Right renal pelvis (tissue), 4 donors: Measurements from ENCODE around the gene DYSF. TPM values are rescaled to one million over a fixed set of nuclear protein-coding genes. Genes with fewer than 3 reads are reported as not detected.
"Not testable (repeated sequence)": the region's sequence is repeated elsewhere in the genome, so short reads cannot be mapped to it uniquely, and the experiment has no call there.

Source experiments
- DNase-seq, 4 donors: peaks; one replicate each; pipeline ENCODE4 v3.0.0-alpha.2; 2013; ENCODE audit warnings: low read depth in 4 of 4, low spot score in 3 of 4, missing footprints in 1 of 4
- polyA plus RNA-seq, 4 donors: library from polyadenylated mRNA; unstranded; fragments of 120-200 nt; gene quantifications; one replicate each; pipeline ENCODE4 v1.2.1, GENCODE V29; 2013; ENCODE audit not compliant: insufficient read length in 4 of 4

DYSF gene
- 10 to 100 TPM; 17.1 to 22.6 (median 18.4) TPM for polyA plus RNA-seq

DNA sequence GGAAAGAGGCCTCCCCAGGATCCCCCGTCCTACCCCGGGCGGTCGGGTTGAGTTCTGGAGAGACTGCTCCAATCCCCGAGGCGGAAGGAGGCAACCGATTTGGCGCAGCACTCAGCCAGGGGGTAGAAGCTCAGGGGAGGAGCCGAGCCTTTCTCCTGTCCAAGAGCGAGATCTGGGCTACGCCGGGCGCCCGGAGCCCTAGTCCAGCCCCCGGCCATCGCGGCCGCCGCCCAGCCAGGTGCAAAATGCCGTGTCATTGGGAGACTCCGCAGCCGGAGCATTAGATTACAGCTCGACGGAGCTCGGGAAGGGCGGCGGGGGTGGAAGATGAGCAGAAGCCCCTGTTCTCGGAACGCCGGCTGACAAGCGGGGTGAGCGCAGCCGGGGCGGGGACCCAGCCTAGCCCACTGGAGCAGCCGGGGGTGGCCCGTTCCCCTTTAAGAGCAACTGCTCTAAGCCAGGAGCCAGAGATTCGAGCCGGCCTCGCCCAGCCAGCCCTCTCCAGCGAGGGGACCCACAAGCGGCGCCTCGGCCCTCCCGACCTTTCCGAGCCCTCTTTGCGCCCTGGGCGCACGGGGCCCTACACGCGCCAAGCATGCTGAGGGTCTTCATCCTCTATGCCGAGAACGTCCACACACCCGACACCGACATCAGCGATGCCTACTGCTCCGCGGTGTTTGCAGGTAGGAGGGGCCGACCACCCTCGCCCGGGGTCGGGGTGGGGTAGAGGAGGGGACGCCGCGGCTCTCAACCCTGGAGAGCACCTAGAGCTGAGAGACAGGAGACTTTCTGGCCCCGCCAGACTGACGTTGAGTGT lies at the start of gene DYSF:
DYSF (plus strand) TSS at position 158 of the 817 bp plus-strand sequence.
- no peak for DNase-seq

DNA sequence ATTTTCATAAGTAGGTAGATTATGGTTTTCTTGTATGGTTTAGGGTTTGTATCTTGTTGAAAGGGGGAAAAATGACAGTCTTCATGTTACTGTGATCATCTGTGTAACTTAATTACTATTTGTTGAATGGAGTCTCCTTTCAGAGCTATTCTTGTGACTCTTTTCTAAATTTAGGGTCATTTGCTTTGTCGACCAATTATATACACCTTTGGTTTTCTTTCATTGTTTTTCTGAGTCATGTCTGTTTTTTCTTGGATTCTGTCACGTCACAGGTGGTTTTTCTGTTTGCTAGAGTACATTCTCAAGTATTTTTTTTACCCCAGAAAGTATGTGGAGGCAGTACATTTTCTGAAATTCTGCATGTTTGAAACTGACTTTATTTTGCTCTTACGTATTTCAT lies 43.8 kb upstream of the DYSF start:
- no peak for DNase-seq

DNA sequence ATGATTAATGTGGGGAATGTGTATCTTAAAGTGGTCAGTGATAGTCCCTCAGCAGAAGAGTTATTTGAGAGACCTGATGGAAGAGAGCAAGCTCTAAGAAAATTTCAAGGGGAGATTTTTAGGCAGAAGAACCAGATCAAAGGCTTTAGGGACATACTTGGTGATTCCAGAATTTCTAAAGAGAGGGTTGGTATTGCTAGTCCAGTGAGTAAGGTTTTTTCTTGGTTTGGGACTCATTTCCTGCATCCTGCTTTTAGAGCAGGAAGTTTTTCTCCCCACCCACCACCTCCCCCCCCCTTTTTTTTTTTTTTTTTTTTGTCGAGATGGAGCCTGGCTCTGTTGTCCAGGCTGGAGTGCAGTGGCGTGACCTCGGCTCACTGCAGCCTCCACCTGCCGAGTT lies 42.7 kb upstream of the DYSF start:
- DNase-seq: no peak

DNA sequence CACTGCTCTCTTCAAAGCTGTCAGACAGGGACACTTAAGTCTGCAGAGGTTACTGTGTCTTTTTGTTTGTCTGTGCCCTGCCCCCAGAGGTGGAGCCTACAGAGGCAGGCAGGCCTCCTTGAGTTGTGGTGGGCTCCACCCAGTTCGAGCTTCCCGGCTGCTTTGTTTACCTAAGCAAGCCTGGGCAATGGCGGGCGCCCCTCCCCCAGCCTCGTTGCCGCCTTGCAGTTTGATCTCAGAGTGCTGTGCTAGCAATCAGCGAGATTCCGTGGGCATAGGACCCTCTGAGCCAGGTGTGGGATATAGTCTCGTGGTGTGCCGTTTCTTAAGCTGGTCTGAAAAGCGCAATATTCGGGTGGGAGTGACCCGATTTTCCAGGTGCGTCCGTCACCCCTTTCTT lies 36.5 kb upstream of the DYSF start:
- not testable (repeated sequence) for DNase-seq

DNA sequence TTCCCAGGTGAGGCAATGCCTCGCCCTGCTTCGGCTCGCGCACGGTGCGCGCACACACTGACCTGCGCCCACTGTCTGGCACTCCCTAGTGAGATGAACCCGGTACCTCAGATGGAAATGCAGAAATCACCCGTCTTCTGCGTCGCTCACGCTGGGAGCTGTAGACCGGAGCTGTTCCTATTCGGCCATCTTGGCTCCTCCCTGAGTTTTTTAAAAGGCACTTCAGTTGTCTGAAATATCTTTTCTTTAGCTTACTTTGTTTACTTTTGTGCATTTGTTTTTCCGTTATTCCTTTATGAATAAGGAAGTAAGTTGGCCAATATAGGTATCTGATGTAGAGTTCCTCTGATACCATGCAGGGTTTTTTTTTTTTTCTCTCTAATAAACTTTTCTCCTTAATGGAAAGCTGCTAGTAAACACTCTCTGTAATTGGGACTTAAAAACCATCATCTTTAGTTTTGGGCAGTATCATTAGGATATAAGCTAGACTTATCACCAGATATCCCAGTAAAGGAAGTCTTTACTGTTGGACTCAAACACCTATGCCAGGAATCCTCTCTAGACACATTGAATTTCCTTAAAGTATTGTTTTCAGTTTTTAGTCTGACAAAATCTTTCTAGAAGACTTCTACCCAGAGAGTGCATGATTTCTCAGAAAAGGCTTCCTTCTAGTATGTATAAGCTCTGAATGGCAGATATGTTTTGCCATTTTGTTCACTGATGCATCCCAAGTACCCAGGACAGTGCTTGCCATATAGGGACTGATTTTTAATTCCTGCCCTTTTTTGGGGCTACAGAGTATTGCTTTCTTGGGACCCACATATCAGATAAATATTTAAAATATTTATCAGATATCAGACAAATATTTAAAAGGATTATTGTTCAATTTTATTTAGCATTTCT lies 35.8 kb upstream of the DYSF start:
- no peak for DNase-seq

DNA sequence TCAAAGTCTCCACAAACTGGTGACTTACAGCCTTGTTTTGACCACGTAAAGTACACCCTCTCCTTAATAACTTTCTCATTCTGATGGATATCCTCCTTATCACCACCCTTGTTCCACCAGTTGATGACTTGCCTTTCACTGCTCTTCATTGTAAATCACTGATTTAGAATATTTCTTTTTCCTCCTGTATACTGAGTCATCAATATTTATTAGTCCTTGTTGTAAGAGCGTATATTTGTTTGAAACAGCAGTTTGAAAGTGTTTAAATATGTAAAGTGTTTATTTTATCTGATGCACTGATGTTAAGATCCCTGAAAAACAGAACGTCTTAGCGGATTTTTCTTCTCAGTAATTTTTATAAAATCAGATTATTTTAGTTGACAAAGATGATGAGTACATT lies 34.2 kb upstream of the DYSF start:
- no peak for DNase-seq

DNA sequence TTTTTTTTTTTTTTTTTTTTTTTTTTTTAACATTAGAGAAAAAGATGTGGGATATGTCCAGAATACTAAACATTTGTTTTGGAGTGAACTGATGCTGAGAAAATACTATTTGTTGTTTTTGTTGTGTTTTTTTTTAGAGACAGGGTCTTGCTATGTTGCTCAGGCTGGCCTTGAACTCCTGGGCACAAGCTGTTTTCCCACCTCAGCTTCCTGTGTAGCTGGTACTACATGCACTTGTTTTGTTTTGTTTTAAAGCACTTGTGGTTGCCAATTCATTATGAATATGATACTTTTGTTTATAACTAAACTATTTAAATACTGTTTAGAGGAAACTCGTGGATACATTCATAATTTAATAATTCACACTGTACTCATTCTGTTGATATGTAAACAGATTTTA lies 33.4 kb upstream of the DYSF start:
- no peak for DNase-seq

DNA sequence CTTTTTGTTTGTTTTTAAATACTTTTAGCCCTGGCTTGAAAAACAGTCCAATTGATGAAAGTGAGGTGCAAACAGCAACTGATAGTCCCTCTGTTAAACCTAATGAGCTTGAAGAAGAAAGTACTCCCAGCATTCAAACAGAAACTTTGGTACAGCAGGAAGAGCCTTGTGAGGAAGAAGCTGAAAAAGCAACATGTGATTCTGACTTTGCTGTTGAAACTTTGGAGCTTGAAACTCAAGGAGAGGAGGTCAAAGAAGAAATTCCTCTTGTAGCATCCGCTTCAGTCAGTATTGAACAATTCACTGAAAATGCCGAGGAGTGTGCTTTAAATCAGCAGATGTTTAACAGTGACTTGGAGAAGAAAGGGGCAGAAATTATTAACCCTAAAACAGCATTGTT lies 30.6 kb upstream of the DYSF start:
- no peak for DNase-seq

DNA sequence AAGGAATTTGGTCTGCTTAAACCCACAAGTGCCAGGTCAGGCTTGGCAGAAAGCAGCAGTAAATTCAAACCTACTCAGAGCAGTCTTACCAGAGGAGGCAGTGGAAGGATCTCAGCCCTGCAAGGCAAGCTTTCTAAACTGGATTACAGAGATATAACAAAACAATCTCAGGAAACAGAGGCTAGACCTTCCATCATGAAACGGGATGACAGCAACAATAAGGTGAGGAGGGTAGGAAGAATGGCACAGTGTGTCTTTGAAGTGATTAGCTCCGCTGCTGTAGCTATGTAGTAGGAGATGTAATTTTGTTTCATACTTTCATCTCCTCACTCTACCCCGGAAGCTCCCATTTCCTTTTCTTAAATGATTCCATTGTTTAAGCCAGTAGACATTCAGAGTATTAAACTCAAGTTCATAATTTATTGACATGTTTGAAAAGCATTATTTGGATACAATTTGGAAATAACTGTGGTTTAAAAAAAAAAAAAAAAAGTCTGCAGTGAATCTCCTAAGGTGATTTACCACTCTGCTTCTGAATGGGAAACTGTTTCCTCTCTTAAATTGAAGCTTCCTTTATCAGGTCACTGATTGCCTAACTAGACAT lies 29.4 kb upstream of the DYSF start:
- DNase-seq: no peak

DNA sequence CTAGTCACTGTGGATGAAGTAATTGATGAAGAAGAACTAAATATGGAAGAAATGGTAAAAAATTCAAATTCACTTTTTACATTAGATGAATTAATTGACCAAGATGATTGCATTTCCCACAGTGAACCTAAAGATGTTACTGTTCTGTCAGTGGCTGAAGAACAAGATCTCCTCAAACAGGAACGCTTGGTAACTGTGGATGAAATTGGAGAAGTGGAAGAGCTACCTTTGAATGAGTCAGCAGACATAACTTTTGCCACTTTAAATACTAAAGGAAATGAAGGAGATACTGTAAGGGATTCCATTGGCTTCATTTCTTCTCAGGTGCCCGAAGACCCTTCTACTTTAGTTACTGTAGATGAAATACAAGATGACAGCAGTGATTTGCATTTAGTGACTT lies 26.6 kb upstream of the DYSF start:
- no peak for DNase-seq

DNA sequence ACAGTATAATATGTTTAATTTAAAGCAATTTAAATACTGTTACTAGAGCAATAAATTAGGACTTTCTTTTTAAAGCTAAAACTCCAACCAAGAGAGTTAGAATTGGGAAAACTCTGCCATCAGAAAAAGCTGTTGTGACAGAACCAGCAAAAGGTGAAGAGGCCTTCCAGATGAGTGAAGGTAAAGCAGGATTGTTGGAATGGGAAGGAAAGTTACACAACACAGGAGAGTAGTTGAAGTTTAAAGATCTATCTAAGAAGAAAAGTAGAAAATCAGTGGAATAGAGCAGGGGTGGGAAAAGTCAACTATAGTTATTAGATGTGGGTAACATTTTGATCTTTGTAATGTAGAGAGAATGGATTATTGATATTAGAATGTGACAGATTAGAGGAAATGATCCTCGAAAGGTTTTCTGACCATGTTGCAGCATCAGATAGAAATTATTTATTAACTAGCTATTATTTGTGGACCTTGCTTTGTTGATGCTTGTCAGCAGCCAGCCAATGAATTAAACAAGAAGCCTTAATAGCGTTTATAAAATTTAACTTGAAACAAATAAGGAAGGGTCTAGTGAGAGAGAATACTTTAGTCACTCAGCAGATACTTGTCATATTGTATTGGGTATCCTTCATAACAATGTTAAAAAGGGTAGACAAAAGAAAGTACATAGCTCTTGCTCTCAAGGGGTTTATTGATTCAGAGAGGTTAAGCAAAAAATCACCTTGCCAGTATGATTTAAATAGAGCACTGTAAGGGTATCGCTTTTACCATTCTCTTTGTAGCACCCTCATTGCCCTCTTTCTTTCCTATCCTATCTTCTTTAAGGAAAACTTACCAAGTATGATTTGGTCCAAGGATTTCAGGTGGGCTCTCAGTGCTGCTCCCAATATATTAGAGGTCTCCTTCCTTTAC lies 24.6 kb upstream of the DYSF start:
- DNase-seq: no peak

DNA sequence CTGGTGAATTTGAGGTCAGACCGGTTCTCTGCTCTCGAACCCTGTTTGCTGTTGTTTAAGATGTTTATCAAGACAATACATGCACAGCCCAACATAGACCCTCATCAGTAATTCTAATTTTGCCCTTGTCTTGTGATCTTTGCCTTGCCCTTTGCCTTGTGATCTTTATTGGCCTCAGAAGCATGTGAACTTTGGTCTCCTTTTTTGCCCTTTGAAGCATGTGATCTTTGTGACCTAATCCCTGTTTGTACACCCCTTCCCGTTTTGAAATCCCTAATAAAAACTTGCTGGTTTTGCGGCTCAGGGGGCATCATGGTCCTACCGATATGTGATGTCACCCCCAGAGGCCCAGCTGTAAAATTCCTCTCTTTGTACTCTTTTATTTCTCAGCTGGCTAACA lies 8.2 kb upstream of the DYSF start:
- DNase-seq: not testable (repeated sequence)

DNA sequence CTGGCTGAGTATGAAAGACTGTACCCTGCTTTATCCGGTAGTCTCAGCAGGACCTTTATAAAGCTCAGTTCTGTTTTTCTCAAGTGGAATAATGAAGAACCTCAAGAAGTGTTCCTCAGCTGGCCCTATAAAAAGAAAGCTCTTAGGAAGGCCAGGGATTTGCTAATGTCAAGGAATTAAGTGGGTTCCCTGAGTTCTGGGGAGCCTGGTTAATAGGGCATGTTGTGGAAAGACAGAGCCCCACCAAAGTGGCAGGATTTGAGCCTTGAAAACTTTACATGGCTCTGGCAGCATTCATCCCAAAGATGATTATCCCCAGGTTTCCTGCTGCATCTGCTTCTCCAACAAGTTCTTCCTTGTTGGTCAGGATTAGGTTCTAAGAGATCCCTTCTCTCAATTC lies 6.9 kb upstream of the DYSF start:
- no peak for DNase-seq

DNA sequence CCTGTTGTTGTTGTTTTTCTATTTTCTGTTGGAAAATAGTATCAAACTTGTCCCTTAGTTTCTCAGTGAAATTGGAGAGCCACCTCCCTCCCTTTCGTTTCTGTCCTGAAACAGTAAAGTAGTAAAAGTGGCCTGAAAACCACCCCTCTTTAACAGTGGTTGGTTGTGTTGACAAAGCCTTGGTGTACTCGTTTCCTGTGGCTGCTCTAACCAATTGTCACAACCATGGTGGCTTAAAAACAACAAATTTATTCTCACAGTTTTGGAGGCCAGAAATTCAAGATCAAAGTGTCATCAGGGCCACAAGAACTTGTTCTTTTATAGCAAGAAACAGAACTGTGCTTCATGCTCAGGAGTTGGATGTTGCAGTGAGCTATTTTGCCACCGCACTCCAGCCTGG lies 4.0 kb upstream of the DYSF start:
- DNase-seq: no peak

DNA sequence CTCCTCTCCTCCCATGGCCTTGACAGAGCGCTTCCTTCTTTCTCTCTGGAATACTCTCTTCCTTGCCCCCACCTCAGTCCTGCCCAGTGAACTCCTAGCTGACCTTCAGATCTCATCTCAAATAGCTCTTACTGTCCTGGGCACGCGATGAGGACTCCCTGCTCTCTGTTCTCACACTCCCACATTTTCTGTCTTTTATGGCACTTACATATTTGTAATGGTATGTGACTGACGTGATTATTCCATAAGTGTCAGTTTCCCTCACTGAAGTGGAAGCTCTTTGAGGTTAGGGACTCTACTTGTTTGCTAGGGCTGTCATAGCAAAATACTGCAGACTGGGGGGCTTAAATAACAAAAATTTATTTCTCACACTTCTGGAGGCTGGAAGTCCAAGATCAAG lies 1.7 kb upstream of the DYSF start:
- DNase-seq: no peak

DNA sequence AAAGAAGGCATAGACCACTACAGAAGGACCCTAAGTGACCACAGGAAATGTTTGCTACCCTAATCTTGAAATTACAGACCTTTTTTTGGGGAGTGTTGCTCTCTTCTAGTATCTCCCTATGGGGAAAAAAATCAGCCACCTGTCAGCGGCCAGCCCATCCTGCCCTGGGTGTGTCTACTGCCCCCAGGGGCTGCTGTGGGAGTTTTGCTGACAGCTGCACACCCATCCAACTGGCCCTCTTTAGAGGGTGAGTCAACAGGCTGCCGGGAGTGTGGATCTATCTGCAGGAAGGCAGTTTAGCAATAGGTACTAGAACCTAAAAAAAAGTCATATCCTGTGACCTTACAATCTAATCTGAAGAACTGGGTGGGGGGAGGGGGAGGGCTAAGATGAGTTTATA lies 796 bp upstream of the DYSF start:
- no peak for DNase-seq

DNA sequence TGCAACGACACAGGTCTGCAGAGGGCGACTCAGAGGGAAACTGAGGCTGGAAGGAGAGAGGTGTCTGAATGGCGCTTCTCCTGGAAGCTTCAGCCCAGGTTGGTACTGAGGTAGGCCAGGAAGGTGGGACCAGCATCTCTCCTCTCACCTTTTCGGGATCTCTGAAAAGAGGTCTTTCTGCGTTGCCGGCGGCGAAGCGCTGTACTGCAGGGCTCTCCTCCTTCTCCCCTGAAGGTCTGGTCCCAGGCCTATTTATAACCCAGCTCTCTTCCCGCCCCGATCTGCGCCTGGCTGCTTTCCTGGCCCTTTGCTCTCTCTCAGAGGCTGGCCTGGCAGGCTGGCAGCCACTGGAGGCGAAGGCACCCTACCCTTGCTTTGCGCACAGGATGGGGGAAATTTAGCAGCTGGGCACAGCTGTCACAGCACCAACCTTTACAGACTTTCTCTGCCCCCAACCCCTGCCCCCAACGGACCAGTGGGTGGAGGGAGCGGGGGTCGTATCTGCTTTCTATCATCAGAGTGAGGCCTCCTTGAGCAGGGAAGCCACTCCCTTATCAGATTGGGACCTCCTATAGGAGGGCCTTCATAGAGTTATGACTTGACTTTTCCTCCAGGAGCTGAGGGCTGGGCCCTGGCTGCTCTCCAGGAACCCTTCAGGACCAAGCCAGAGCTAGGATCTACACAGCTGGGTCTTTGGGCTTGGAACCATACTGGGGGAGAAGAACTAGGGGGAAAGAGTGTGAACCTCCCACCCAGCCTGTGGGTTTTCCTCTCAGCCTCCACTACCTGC lies 1.1 kb downstream of the DYSF start:
- no peak for DNase-seq

DNA sequence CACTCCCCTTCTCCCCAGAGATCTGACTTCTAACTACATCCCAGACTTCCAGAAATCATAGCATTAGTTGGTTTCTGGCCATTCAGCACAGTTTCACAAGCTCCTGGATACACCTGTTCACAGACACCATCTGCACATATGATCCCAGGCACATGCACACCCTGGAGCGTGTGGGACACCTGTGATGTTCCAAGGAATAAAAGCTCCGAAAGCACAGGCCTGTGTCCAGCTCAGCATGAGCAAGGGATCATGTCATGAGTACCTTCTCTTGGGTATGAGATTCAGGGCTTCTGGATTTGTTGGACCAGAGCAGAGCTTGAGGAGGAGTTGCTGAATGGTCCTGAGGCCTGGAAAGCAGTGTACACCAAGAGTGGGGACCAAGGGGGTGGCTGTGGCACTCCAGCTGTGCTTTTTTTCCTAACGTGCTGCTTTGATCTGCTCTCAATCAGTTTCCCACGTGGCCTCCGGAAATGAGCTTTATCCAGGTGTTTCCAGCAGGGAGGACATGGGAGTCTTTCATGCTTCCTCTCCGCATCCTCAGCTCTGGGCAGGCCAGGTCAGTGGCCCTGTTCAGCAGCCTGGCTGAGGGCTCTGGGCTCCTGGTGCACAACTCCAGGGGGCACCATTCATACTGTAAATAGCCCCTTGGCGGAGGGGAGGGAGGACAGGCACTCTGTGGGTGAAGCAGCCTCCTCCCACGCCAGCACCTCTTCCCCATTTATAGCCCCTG lies 1.8 kb downstream of the DYSF start:
- no peak for DNase-seq
